GM12872 (cell line): ENCODE results near the gene PCBP3.

Experiments used
- TF ChIP-seq, protein P1 (sequence below): IDR thresholded peaks from 3 replicates; pipeline ENCODE4 v1.5.1; 2011; ENCODE audit warnings: low read depth, mild to moderate bottlenecking, low read length, moderate library complexity; ENCODE audit not compliant: insufficient read depth

The PCBP3 gene

GRCh38 chr21:45886610-45887026 lies 243.1 kb downstream of the PCBP3 start:
- TF ChIP-seq, protein P1, sequence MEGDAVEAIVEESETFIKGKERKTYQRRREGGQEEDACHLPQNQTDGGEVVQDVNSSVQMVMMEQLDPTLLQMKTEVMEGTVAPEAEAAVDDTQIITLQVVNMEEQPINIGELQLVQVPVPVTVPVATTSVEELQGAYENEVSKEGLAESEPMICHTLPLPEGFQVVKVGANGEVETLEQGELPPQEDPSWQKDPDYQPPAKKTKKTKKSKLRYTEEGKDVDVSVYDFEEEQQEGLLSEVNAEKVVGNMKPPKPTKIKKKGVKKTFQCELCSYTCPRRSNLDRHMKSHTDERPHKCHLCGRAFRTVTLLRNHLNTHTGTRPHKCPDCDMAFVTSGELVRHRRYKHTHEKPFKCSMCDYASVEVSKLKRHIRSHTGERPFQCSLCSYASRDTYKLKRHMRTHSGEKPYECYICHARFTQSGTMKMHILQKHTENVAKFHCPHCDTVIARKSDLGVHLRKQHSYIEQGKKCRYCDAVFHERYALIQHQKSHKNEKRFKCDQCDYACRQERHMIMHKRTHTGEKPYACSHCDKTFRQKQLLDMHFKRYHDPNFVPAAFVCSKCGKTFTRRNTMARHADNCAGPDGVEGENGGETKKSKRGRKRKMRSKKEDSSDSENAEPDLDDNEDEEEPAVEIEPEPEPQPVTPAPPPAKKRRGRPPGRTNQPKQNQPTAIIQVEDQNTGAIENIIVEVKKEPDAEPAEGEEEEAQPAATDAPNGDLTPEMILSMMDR, result no peak

- TF ChIP-seq, protein P1, result no peak
Observed at GRCh38 chr21:45887120-45887611, 243.6 kb downstream of the PCBP3 start.

DNA sequence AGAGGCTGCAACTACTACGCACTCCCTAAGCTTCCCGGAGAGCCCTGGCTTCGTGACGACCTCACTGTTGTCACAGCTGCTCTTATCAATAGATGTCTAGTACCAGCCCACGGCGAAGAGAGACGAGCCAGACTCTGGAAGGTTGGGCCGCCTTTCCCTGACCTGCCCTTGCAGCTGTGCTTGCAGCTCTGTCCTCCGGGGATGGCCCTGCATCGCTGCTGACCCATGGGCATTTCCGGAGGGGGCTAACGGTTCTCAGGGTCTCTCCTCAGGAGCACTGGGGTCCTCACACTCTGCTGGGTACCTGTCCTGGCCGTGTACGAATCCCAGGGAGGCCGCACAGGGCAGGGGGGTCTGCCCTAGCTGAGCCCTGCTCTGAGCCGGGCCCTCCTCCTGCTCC lies 244.3 kb downstream of the PCBP3 start:
- TF ChIP-seq, protein P1, result no peak

- TF ChIP-seq, protein P1, result no peak
Observed at GRCh38 chr21:45888386-45889009, 245.0 kb downstream of the PCBP3 start.

GRCh38 chr21:45889256-45889655 lies 245.7 kb downstream of the PCBP3 start:
- TF ChIP-seq, protein P1, result no peak

GRCh38 chr21:45889961-45890360 lies 246.4 kb downstream of the PCBP3 start:
- TF ChIP-seq, protein P1, result no peak

DNA sequence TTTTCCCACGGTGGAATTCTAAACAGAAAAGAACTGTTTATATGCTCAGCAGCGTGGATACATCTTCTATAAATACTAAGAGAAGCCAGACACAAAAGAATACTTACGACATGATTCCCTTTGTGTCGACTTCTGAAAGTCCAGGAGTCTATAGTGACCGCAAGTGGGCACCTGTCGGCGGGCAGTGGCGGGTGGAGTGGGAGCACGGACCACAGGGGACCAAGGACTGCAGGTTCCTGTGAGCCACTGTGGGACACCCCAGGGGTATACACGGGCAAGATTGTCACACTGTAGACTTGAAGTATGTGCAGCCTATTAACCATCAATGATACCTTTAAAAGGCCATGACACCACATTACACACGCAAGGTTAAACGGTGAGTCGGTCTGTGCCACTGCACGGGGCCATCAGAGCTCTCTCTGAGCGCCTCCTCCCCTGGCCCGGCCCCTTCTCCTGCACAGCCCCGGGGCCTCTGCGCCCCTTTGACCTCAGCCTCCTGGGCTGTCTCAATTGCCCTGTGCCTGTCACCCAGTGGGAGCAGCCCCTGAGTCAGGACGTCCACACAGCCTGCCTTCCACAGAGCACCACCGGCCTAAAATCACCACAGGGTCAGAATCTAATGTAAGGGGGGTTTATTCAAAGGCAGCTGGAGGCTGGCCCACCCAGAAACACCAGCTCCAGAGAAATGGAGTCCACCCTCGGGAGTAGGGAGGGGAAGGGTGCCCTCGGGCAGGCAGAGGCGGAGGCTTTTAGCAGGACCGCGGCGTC lies 248.0 kb downstream of the PCBP3 start:
- TF ChIP-seq, protein P1, result no peak
